Large intestine (tissue), 12 donors: Measurements from ENCODE around the gene SUV39H1. TPM values are rescaled to one million over a fixed set of nuclear protein-coding genes. Genes with fewer than 3 reads are reported as not detected.
"Not testable (repeated sequence)": the region's sequence is repeated elsewhere in the genome, so short reads cannot be mapped to it uniquely, and the experiment has no call there.

ENCODE experiments used
- DNase-seq, 2 donors: peaks; one replicate each; pipeline versions ENCODE4 v3.0.0 to v3.0.0-alpha.2; 2013
- H3K27ac ChIP-seq: one replicate; pipeline ENCODE4 v1.5.1; 2013; ENCODE audit warnings: low read length
- H3K27me3 ChIP-seq: 2 replicates; pipeline ENCODE4 v1.6.1; 2013; ENCODE audit warnings: low read length; ENCODE audit not compliant: control insufficient read depth, insufficient read depth
- H3K36me3 ChIP-seq: 2 replicates; pipeline ENCODE4 v1.6.1; 2013; ENCODE audit warnings: low read length; ENCODE audit not compliant: control insufficient read depth, insufficient read depth
- H3K4me1 ChIP-seq: one replicate; pipeline ENCODE4 v1.6.1; 2013; ENCODE audit warnings: low read length; ENCODE audit not compliant: control insufficient read depth, insufficient read depth
- H3K4me3 ChIP-seq: one replicate; pipeline ENCODE4 v1.5.1; 2013; ENCODE audit warnings: low read length
- H3K9me3 ChIP-seq: one replicate; pipeline ENCODE4 v1.6.1; 2013; ENCODE audit warnings: mild to moderate bottlenecking, low read depth, low read length, moderate library complexity; ENCODE audit not compliant: control insufficient read depth
- WGBS: methylation state at CpG from one replicate; pipeline ENCODE4 v1.1.5; 2013; ENCODE audit warnings: low lambda C conversion rate; ENCODE audit not compliant: insufficient coverage; 5-methylcytosine and 5-hydroxymethylcytosine counted together
- long read RNA-seq, 11 donors: transcript quantifications; one replicate each; lab custom pipeline, GENCODE V29; 2026
- polyA plus RNA-seq: library from polyadenylated mRNA; unstranded; fragments of 120-200 nt; gene quantifications from one replicate; pipeline ENCODE4 v1.2.1, GENCODE V29; 2013

The SUV39H1 gene
- 4.7 TPM for polyA plus RNA-seq
- long read RNA-seq, donor 1 = 0 reads
- long read RNA-seq, donor 2, partial matches to known transcripts = 0 of 3 reads
- long read RNA-seq, donor 2, other reads (novel, unspliced or antisense) = 0 of 3 reads
- long read RNA-seq, donor 3, partial matches to known transcripts = 0 of 2 reads
- long read RNA-seq, donor 3, other reads (novel, unspliced or antisense) = 0 of 2 reads
- long read RNA-seq, donor 4 = 0 reads
- long read RNA-seq, donor 5, partial matches to known transcripts = 0 of 1 reads
- long read RNA-seq, donor 5, other reads (novel, unspliced or antisense) = 0 of 1 reads
- long read RNA-seq, donor 6 = 0 reads
- long read RNA-seq, donor 7, partial matches to known transcripts = 0 of 1 reads
- long read RNA-seq, donor 7, other reads (novel, unspliced or antisense) = 0 of 1 reads
- long read RNA-seq, donor 8 = 0 reads
- long read RNA-seq, donor 9, partial matches to known transcripts = 0 of 4 reads
- long read RNA-seq, donor 9, other reads (novel, unspliced or antisense) = 0 of 4 reads
- long read RNA-seq, donor 10 = 0 reads
- long read RNA-seq, donor 11, partial matches to known transcripts = 0 of 1 reads
- long read RNA-seq, donor 11, other reads (novel, unspliced or antisense) = 0 of 1 reads

GRCh38 chrX:48696301-48696908 is at the start of gene SUV39H1:
Gene SUV39H1, plus strand, starts transcription at chrX:48696734. Its CDS starts 51 bp downstream, at chrX:48696785.
- H3K27me3 ChIP-seq = peaks cover 3% of the 10 kb centered on the region
- no peaks in the 10 kb centered on the region for H3K9me3 ChIP-seq
- peak; percentile 87 to 90 for DNase-seq
- WGBS = no CpG with 5 or more reads among the region's 66 CpGs
- H3K4me3 ChIP-seq = peak within 1 kb of the TSS; percentile 60
- H3K27ac ChIP-seq = peak within 1 kb of the TSS; percentile 68
- peaks cover 10% of the 10 kb centered on the region for H3K36me3 ChIP-seq
- H3K4me1 ChIP-seq = peaks cover 13% of the 10 kb centered on the region

- Histone ChIP-seq H3K36me3 (no peaks in the 10 kb centered on the region), H3K27ac (peak overlapping the region; percentile 44), H3K4me3 (no peak overlapping the region), H3K27me3 (peaks cover 5% of the 10 kb centered on the region), H3K4me1 (peaks cover 5% of the 10 kb centered on the region), H3K9me3 (no peaks in the 10 kb centered on the region)
- no CpG with 5 or more reads among the region's 6 CpGs for WGBS
- DNase-seq = peak; percentile 19 to 27
These were observed 48.2 kb upstream of the SUV39H1 start for GRCh38 chrX:48648336-48648751.

GRCh38 chrX:48649102-48649501 is 47.4 kb upstream of the SUV39H1 start:
- peaks cover 7% of the 10 kb centered on the region for H3K27me3 ChIP-seq
- peak overlapping the region; percentile 73 for H3K27ac ChIP-seq
- no peak overlapping the region for H3K4me3 ChIP-seq
- no peaks in the 10 kb centered on the region for H3K36me3 ChIP-seq
- peak; percentile 55 to 79 for DNase-seq
- H3K4me1 ChIP-seq = peaks cover 5% of the 10 kb centered on the region
- no peaks in the 10 kb centered on the region for H3K9me3 ChIP-seq
- no CpG with 5 or more reads among the region's 3 CpGs for WGBS

GRCh38 chrX:48652055-48652579 is 44.4 kb upstream of the SUV39H1 start:
- not testable (repeated sequence) for H3K4me1 ChIP-seq, H3K36me3 ChIP-seq, DNase-seq, H3K27ac ChIP-seq, H3K4me3 ChIP-seq, H3K9me3 ChIP-seq
- no CpG with 5 or more reads among the region's 5 CpGs for WGBS
- peaks cover 10% of the 10 kb centered on the region for H3K27me3 ChIP-seq

GRCh38 chrX:48654746-48655145 is 41.8 kb upstream of the SUV39H1 start:
- not testable (repeated sequence) for H3K9me3 ChIP-seq, DNase-seq, H3K4me1 ChIP-seq, H3K36me3 ChIP-seq, H3K27ac ChIP-seq, H3K4me3 ChIP-seq
- H3K27me3 ChIP-seq = peaks cover 10% of the 10 kb centered on the region
- WGBS = no CpG with 5 or more reads among the region's 19 CpGs

- H3K9me3 ChIP-seq, H3K4me3 ChIP-seq: not testable (repeated sequence)
- no CpG with 5 or more reads among the region's 34 CpGs for WGBS
These were observed 36.8 kb upstream of the SUV39H1 start for GRCh38 chrX:48659686-48660085.

GRCh38 chrX:48663241-48663640 is 33.3 kb upstream of the SUV39H1 start:
- DNase-seq = no peak
- H3K27ac ChIP-seq = no peak overlapping the region
- no peaks in the 10 kb centered on the region for H3K4me1 ChIP-seq
- H3K27me3 ChIP-seq = no peaks in the 10 kb centered on the region
- WGBS = no CpG with 5 or more reads among the region's 1 CpG
- no peaks in the 10 kb centered on the region for H3K36me3 ChIP-seq
- no peak overlapping the region for H3K4me3 ChIP-seq
- H3K9me3 ChIP-seq = peaks cover 10% of the 10 kb centered on the region

More at GRCh38 chrX:48659686-48660085, 36.8 kb upstream of the SUV39H1 start:
- H3K27me3 ChIP-seq, DNase-seq, H3K27ac ChIP-seq, H3K4me1 ChIP-seq, H3K36me3 ChIP-seq: not testable (repeated sequence)

GRCh38 chrX:48664156-48664555 is 32.4 kb upstream of the SUV39H1 start:
- Histone ChIP-seq H3K4me1 (no peaks in the 10 kb centered on the region), H3K27ac (no peak overlapping the region), H3K9me3 (peaks cover 10% of the 10 kb centered on the region), H3K27me3 (no peaks in the 10 kb centered on the region), H3K4me3 (no peak overlapping the region), H3K36me3 (no peaks in the 10 kb centered on the region)
- no CpG with 5 or more reads among the region's 1 CpG for WGBS
- DNase-seq = no peak

GRCh38 chrX:48665991-48666390 is 30.5 kb upstream of the SUV39H1 start:
- Histone ChIP-seq H3K27me3 (no peaks in the 10 kb centered on the region), H3K27ac (no peak overlapping the region), H3K9me3 (no peaks in the 10 kb centered on the region), H3K4me3 (no peak overlapping the region), H3K4me1 (no peaks in the 10 kb centered on the region), H3K36me3 (no peaks in the 10 kb centered on the region)
- no CpG with 5 or more reads among the region's 2 CpGs for WGBS
- DNase-seq = no peak

GRCh38 chrX:48666649-48667048 is 29.9 kb upstream of the SUV39H1 start:
- no peaks in the 10 kb centered on the region for H3K9me3 ChIP-seq
- no peak for DNase-seq
- H3K27ac ChIP-seq = no peak overlapping the region
- no peaks in the 10 kb centered on the region for H3K27me3 ChIP-seq
- no CpG with 5 or more reads among the region's 4 CpGs for WGBS
- no peaks in the 10 kb centered on the region for H3K4me1 ChIP-seq
- H3K4me3 ChIP-seq = no peak overlapping the region
- H3K36me3 ChIP-seq = no peaks in the 10 kb centered on the region
